Trophoblast cell (in vitro differentiated cells and primary cell): ENCODE measurements around the gene HNRNPK.

Source experiments
- DNase-seq, 2 donors: peaks; one replicate each; pipeline ENCODE4 v3.0.0-alpha.2; 2016
- H2AFZ ChIP-seq: 2 replicates; pipeline ENCODE4 v1.6.1; 2013; ENCODE audit warnings: low read length, moderate library complexity, mild to moderate bottlenecking; ENCODE audit not compliant: insufficient read depth, poor library complexity
- H2AK5ac ChIP-seq: 2 replicates; pipeline ENCODE4 v1.6.1; 2013; ENCODE audit warnings: mild to moderate bottlenecking, low read length
- H2BK120ac ChIP-seq: 2 replicates; pipeline ENCODE4 v1.6.1; 2013; ENCODE audit warnings: low read length, mild to moderate bottlenecking, moderate library complexity; ENCODE audit not compliant: insufficient read depth, poor library complexity
- H2BK12ac ChIP-seq: 2 replicates; pipeline ENCODE4 v1.6.1; 2013; ENCODE audit warnings: mild to moderate bottlenecking, low read length, moderate library complexity
- H2BK5ac ChIP-seq: 2 replicates; pipeline ENCODE4 v1.6.1; 2013; ENCODE audit warnings: low read length, low read depth, moderate library complexity, mild to moderate bottlenecking; ENCODE audit not compliant: poor library complexity
- H3K14ac ChIP-seq: 2 replicates; pipeline ENCODE4 v1.6.1; 2013; ENCODE audit warnings: mild to moderate bottlenecking, low read length
- H3K18ac ChIP-seq: 2 replicates; pipeline ENCODE4 v1.6.1; 2013; ENCODE audit warnings: mild to moderate bottlenecking, low read length
- H3K23ac ChIP-seq: 2 replicates; pipeline ENCODE4 v1.6.1; 2013; ENCODE audit warnings: low read length
- H3K27ac ChIP-seq: 2 replicates; pipeline ENCODE4 v1.5.1; 2013; ENCODE audit warnings: low read depth, mild to moderate bottlenecking, inconsistent platforms, low read length, moderate library complexity
- H3K27me3 ChIP-seq: 2 replicates; pipeline ENCODE4 v1.6.1; 2013; ENCODE audit warnings: inconsistent platforms, mild to moderate bottlenecking, low read length, moderate library complexity; ENCODE audit not compliant: insufficient read depth
- H3K36me3 ChIP-seq, 2 experiments: 1 replicate in 1 of 2; 2 replicates in 1 of 2; pipeline ENCODE4 v1.6.1; 2013; ENCODE audit warnings: low read length in 2 of 2, mild to moderate bottlenecking in 2 of 2, moderate library complexity in 1 of 2; ENCODE audit not compliant: insufficient read depth in 2 of 2, control insufficient read depth in 1 of 2
- H3K4ac ChIP-seq: 2 replicates; pipeline ENCODE4 v1.6.1; 2013; ENCODE audit warnings: low read depth, mild to moderate bottlenecking, low read length, moderate library complexity
- H3K4me1 ChIP-seq, 2 experiments: 1 replicate in 1 of 2; 2 replicates in 1 of 2; pipeline ENCODE4 v1.6.1; 2013; ENCODE audit warnings: low read length in 2 of 2, mild to moderate bottlenecking in 2 of 2, moderate library complexity in 1 of 2; ENCODE audit not compliant: insufficient read depth in 2 of 2, control insufficient read depth in 1 of 2
- H3K4me2 ChIP-seq: 2 replicates; pipeline ENCODE4 v1.6.1; 2013; ENCODE audit warnings: inconsistent platforms, mild to moderate bottlenecking, low read length, moderate library complexity
- H3K4me3 ChIP-seq: 2 replicates; pipeline ENCODE4 v1.5.1; 2013; ENCODE audit warnings: mild to moderate bottlenecking, low read depth, low read length, inconsistent platforms
- H3K79me1 ChIP-seq: one replicate; pipeline ENCODE4 v1.6.1; 2013; ENCODE audit warnings: low read length
- H3K79me2 ChIP-seq: 2 replicates; pipeline ENCODE4 v1.6.1; 2013; ENCODE audit warnings: low read length, mild to moderate bottlenecking; ENCODE audit not compliant: control insufficient read depth, insufficient read depth, poor library complexity
- H3K9ac ChIP-seq: 2 replicates; pipeline ENCODE4 v1.6.1; 2013; ENCODE audit warnings: mild to moderate bottlenecking, low read length
- H3K9me3 ChIP-seq: 2 replicates; pipeline ENCODE4 v1.6.1; 2013; ENCODE audit warnings: low read depth, mild to moderate bottlenecking, control low read depth, inconsistent platforms, low read length; ENCODE audit not compliant: insufficient read depth
- H4K12ac ChIP-seq: 2 replicates; pipeline ENCODE4 v1.6.1; 2013; ENCODE audit warnings: low read depth, mild to moderate bottlenecking, low read length, moderate library complexity
- H4K8ac ChIP-seq: 2 replicates; pipeline ENCODE4 v1.6.1; 2013; ENCODE audit warnings: low read depth, mild to moderate bottlenecking, low read length, moderate library complexity
- H4K91ac ChIP-seq: one replicate; pipeline ENCODE4 v1.6.1; 2013; ENCODE audit warnings: low read depth, mild to moderate bottlenecking, low read length, moderate library complexity
- WGBS: extraction: QIAGEN DNeasy Blood & Tissue Kit; methylation state at CpG from one replicate; pipeline ENCODE4 v1.1.7; 2013; ENCODE audit warnings: missing lambda C conversion rate; ENCODE audit not compliant: insufficient read length, insufficient coverage; ENCODE audit errors: extremely low coverage; 5-methylcytosine and 5-hydroxymethylcytosine counted together

Gene HNRNPK

GRCh38 chr9:83965350-83966208 is 14.4 kb downstream of the HNRNPK start:
- Histone ChIP-seq H3K79me1 (no peaks in the 10 kb centered on the region), H3K18ac (no peak overlapping the region), H4K12ac (no peak overlapping the region), H3K27me3 (no peaks in the 10 kb centered on the region), H2BK12ac (no peak overlapping the region), H3K9ac (no peak overlapping the region), H3K4ac (no peak overlapping the region), H3K23ac (no peak overlapping the region), H4K8ac (no peak overlapping the region), H3K4me2 (no peak overlapping the region), H2BK120ac (no peak overlapping the region), H4K91ac (no peak overlapping the region), H3K4me3 (no peak overlapping the region), H2AK5ac (no peak overlapping the region), H3K9me3 (no peaks in the 10 kb centered on the region), H2BK5ac (no peak overlapping the region), H3K27ac (no peak overlapping the region), H3K14ac (no peak overlapping the region), H3K36me3 (peaks cover 3 to 13% of the 10 kb centered on the region in 2 experiments), H2AFZ (no peak overlapping the region), H3K79me2 (no peaks in the 10 kb centered on the region), H3K4me1 (peaks cover 3% of the 10 kb centered on the region in 2 experiments)
- no peak for DNase-seq
- WGBS, result no CpG with 5 or more reads among the region's 11 CpGs

DNA sequence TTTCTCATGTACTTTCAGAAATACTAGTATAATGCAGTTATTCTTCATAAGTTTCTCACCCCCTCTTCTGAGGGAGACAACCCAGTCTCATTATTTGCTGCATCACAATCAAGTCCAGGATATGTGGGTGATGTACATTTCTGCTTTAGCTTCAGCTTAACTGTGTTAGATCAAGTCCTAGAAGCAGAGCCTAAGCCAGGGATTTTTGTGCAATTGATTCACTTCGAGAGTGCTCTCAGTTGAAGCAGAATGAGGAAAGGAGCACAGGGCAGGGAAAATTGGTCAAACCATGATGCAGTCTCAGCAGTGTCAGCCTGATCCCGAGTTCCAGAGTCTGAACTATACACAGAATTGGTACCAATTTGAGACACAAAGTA is 15.1 kb downstream of the HNRNPK start:
- Histone ChIP-seq H3K9me3 (no peaks in the 10 kb centered on the region), H4K8ac (no peak overlapping the region), H4K12ac (no peak overlapping the region), H3K36me3 (peaks cover 3 to 11% of the 10 kb centered on the region in 2 experiments), H3K4me2 (no peak overlapping the region), H3K27me3 (no peaks in the 10 kb centered on the region), H3K79me2 (no peaks in the 10 kb centered on the region), H3K9ac (no peak overlapping the region), H3K23ac (no peak overlapping the region), H2BK5ac (no peak overlapping the region), H3K79me1 (no peaks in the 10 kb centered on the region), H2BK12ac (no peak overlapping the region), H3K4me3 (no peak overlapping the region), H3K27ac (no peak overlapping the region), H2AK5ac (no peak overlapping the region), H3K4ac (no peak overlapping the region), H3K18ac (no peak overlapping the region), H3K14ac (no peak overlapping the region), H4K91ac (no peak overlapping the region), H3K4me1 (peaks cover 3% of the 10 kb centered on the region in 2 experiments), H2BK120ac (no peak overlapping the region), H2AFZ (no peak overlapping the region)
- WGBS, result no CpG with 5 or more reads among the region's 2 CpGs
- DNase-seq, result no peak

DNA sequence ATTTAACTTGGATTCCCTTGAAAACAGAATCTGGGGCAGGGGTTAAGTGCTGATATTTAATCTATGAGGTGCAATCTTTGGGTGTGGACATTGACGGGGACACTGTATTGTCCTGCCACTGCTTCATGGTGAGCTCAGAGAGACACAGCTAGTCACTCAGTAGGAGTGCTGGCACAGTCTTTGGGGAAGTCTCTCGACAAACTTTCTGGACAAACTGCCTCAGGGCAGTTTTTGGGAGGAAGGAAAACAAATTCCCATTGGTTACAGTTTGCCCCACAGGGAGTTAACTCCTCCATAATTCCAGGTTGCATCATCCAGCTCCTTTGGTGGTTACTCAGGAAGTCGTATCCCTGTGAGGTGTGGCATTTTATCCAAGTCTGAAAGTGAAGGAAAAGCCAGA is 17.9 kb downstream of the HNRNPK start:
- H3K79me1 ChIP-seq, result no peaks in the 10 kb centered on the region
- DNase-seq, result peak; percentile 53 to 82
- H3K14ac ChIP-seq, result no peak overlapping the region
- H3K36me3 ChIP-seq, result peaks cover 3 to 4% of the 10 kb centered on the region in 2 experiments
- no peaks in the 10 kb centered on the region for H3K27me3 ChIP-seq
- no peak overlapping the region for H3K18ac ChIP-seq
- H3K4me2 ChIP-seq, result no peak overlapping the region
- H2BK5ac ChIP-seq, result no peak overlapping the region
- H3K79me2 ChIP-seq, result no peaks in the 10 kb centered on the region
- no peak overlapping the region for H2AFZ ChIP-seq
- H3K9me3 ChIP-seq, result peaks cover 1% of the 10 kb centered on the region
- H3K4me1 ChIP-seq, result peaks cover 3% of the 10 kb centered on the region in 2 experiments
- no peak overlapping the region for H3K4ac ChIP-seq
- no peak overlapping the region for H3K9ac ChIP-seq
- no peak overlapping the region for H3K27ac ChIP-seq
- H3K4me3 ChIP-seq, result no peak overlapping the region
- no CpG with 5 or more reads among the region's 3 CpGs for WGBS
- no peak overlapping the region for H2AK5ac ChIP-seq
- H2BK12ac ChIP-seq, result no peak overlapping the region
- no peak overlapping the region for H4K91ac ChIP-seq
- no peak overlapping the region for H2BK120ac ChIP-seq
- H3K23ac ChIP-seq, result no peak overlapping the region
- H4K12ac ChIP-seq, result no peak overlapping the region
- no peak overlapping the region for H4K8ac ChIP-seq

GRCh38 chr9:83960991-83961390 is 19.0 kb downstream of the HNRNPK start:
- Histone ChIP-seq H3K23ac (no peak overlapping the region), H3K18ac (no peak overlapping the region), H2BK5ac (no peak overlapping the region), H4K8ac (no peak overlapping the region), H3K4me3 (no peak overlapping the region), H3K9ac (no peak overlapping the region), H3K4ac (no peak overlapping the region), H2BK12ac (no peak overlapping the region), H3K4me2 (no peak overlapping the region), H3K9me3 (peaks cover 1% of the 10 kb centered on the region), H2AFZ (no peak overlapping the region), H3K27me3 (no peaks in the 10 kb centered on the region), H4K91ac (no peak overlapping the region), H2BK120ac (no peak overlapping the region), H3K27ac (no peak overlapping the region), H3K36me3 (no peaks in the 10 kb centered on the region), H4K12ac (no peak overlapping the region), H3K79me2 (no peaks in the 10 kb centered on the region), H3K14ac (no peak overlapping the region), H3K79me1 (peaks cover 5% of the 10 kb centered on the region), H3K4me1 (peaks cover 3 to 6% of the 10 kb centered on the region in 2 experiments), H2AK5ac (no peak overlapping the region)
- DNase-seq, result no peak
- WGBS, result no CpG with 5 or more reads among the region's 5 CpGs
